K562 (cell line): ENCODE measurements around the gene MCM9. TPM values are rescaled to one million over a fixed set of nuclear protein-coding genes. Genes with fewer than 3 reads are reported as not detected.

Source experiments
- BHLHE40 ChIP-seq: IDR thresholded peaks from 2 replicates; pipeline ENCODE4 v1.6.1; 2011; ENCODE audit warnings: low read length, improper control_type of control experiment
- BRD9 ChIP-seq: fragments of 450-650 bp; IDR thresholded peaks from 2 replicates; pipeline ENCODE4 v1.6.1; 2018; ENCODE audit warnings: low read depth; ENCODE audit not compliant: partially characterized antibody
- C11orf30 ChIP-seq: fragments of 450-650 bp; IDR thresholded peaks from 2 replicates; pipeline ENCODE4 v1.6.1; 2016; ENCODE audit warnings: low read depth, mild to moderate bottlenecking
- DPF2 ChIP-seq: fragments of 450-650 bp; IDR thresholded peaks from 2 replicates; pipeline ENCODE4 v1.6.1; 2016
- FOXK2 ChIP-seq, 2 experiments: fragments of 450-650 bp; IDR thresholded peaks in 1 of 2; conservative IDR thresholded peaks in 1 of 2; 2 replicates each; pipeline ENCODE4 v1.6.1; 2016; ENCODE audit warnings: low read depth in 2 of 2, mild to moderate bottlenecking in 1 of 2
- GATAD2B ChIP-seq: fragments of 450-650 bp; IDR thresholded peaks from 2 replicates; pipeline ENCODE4 v1.6.1; 2017; ENCODE audit warnings: mild to moderate bottlenecking, borderline replicate concordance
- HDAC8 ChIP-seq: fragments of 450-650 bp; IDR thresholded peaks from 2 replicates; pipeline ENCODE4 v1.6.1; 2016; ENCODE audit warnings: mild to moderate bottlenecking, missing genetic modification characterization, moderate library complexity, missing compliant biosample characterization
- HMG20B ChIP-seq: fragments of 250-450 bp; sonication (Bioruptor Pico); IDR thresholded peaks from 2 replicates; pipeline ENCODE4 v1.5.0; 2021; ENCODE audit warnings: mild to moderate bottlenecking
- HNRNPK ChIP-seq: fragments of 200-400 bp; formaldehyde crosslinking; IDR thresholded peaks from one replicate; pipeline ENCODE4 v1.6.1; 2018; ENCODE audit warnings: mild to moderate bottlenecking, low read depth, low read length; ENCODE audit not compliant: poor library complexity, severe bottlenecking
- JUND ChIP-seq, 2 experiments: IDR thresholded peaks; 2 replicates in 1 of 2; 3 replicates in 1 of 2; pipeline ENCODE4 v1.6.1; 2011; ENCODE audit warnings: borderline replicate concordance in 2 of 2, low read depth in 2 of 2, low read length in 2 of 2, improper control_type of control experiment in 1 of 2, missing biosample characterization in 1 of 2, missing genetic modification characterization in 1 of 2, missing genetic modification reagents in 1 of 2
- LCOR ChIP-seq: sonication (generic); formaldehyde crosslinking; IDR thresholded peaks from 2 replicates; pipeline ENCODE4 v1.8.0; 2022; ENCODE audit warnings: mild to moderate bottlenecking, missing genetic modification reagents
- MAX ChIP-seq: sonication (generic); formaldehyde crosslinking; IDR thresholded peaks from 2 replicates; pipeline ENCODE4 v1.9.0; 2022; ENCODE audit warnings: mild to moderate bottlenecking, missing genetic modification reagents
- MBD2 ChIP-seq: sonication (generic); IDR thresholded peaks from 2 replicates; pipeline ENCODE4 v1.6.1; 2016; ENCODE audit warnings: low read depth, borderline replicate concordance
- NCOA1 ChIP-seq: fragments of 450-650 bp; IDR thresholded peaks from 2 replicates; pipeline ENCODE4 v1.6.1; 2016; ENCODE audit warnings: low read depth
- NCOA2 ChIP-seq, 2 experiments: fragments of 450-650 bp; IDR thresholded peaks; 2 replicates each; pipeline ENCODE4 v1.6.1; 2018; ENCODE audit warnings: mild to moderate bottlenecking in 2 of 2, moderate library complexity in 1 of 2; ENCODE audit not compliant: partially characterized antibody in 2 of 2
- NFIX ChIP-seq: fragments of 250-450 bp; sonication (Bioruptor Pico); IDR thresholded peaks from 2 replicates; pipeline ENCODE4 v1.4.0; 2020; ENCODE audit warnings: low read depth, mild to moderate bottlenecking, moderate library complexity
- PHF8 ChIP-seq: fragments of 200-600 bp; sonication (generic); IDR thresholded peaks from 2 replicates; pipeline ENCODE4 v1.6.1; 2012; ENCODE audit warnings: mixed run types, mild to moderate bottlenecking, inconsistent platforms, low read length, moderate library complexity, borderline replicate concordance
- PURB ChIP-seq: sonication (generic); formaldehyde crosslinking; IDR thresholded peaks from 2 replicates; pipeline ENCODE4 v1.9.0; 2021; ENCODE audit warnings: low read depth, mild to moderate bottlenecking, missing genetic modification reagents
- RFX1 ChIP-seq: fragments of 450-650 bp; IDR thresholded peaks from 2 replicates; pipeline ENCODE4 v1.6.1; 2016; ENCODE audit warnings: mild to moderate bottlenecking, moderate library complexity
- SMARCE1 ChIP-seq: fragments of 450-650 bp; IDR thresholded peaks from 2 replicates; pipeline ENCODE4 v1.7.1; 2016; ENCODE audit warnings: mild to moderate bottlenecking
- TAL1 ChIP-seq: fragments of 450-650 bp; IDR thresholded peaks from 2 replicates; pipeline ENCODE4 v1.6.1; 2016; ENCODE audit warnings: mild to moderate bottlenecking
- TCF3 ChIP-seq: sonication (generic); formaldehyde crosslinking; IDR thresholded peaks from 2 replicates; pipeline ENCODE4 v1.4.0; 2020; ENCODE audit warnings: mild to moderate bottlenecking, missing genetic modification reagents
- ZNF134 ChIP-seq: fragments of 250-450 bp; sonication (Bioruptor Pico); conservative IDR thresholded peaks from 2 replicates; pipeline ENCODE4 v1.4.0; 2020
- ZNF384 ChIP-seq: IDR thresholded peaks from 2 replicates; pipeline ENCODE4 v1.6.1; 2012; ENCODE audit warnings: low read depth, low read length, improper control_type of control experiment
- ZNF584 ChIP-seq: fragments of 200-800 bp; sonication (Bioruptor generic); IDR thresholded peaks from 2 replicates; pipeline ENCODE4 v1.6.1; 2016; ENCODE audit warnings: low read depth, mild to moderate bottlenecking, missing genetic modification characterization, missing compliant biosample characterization
- ZNF589 ChIP-seq: fragments of 200-800 bp; sonication (Bioruptor generic); IDR thresholded peaks from 2 replicates; pipeline ENCODE4 v1.6.1; 2016; ENCODE audit warnings: low read depth, missing genetic modification characterization, missing compliant biosample characterization
- ZNF785 ChIP-seq: fragments of 250-450 bp; sonication (Bioruptor Pico); IDR thresholded peaks from 2 replicates; pipeline ENCODE4 v1.4.0; 2020; ENCODE audit warnings: mild to moderate bottlenecking
- polyA plus RNA-seq, 8 experiments: library from polyadenylated mRNA; depleted of rRNA in 4 of 8; stranded (reverse) in 5 of 8; unstranded in 3 of 8; fragments of >200 nt; fragmentation: Nextera tagmentation in 2 of 8; fragmentation: Illumina TruSeq in 1 of 8; extraction: Ambion mirVana in 2 of 8; extraction: Trizol in 1 of 8; gene quantifications; 2 replicates each; pipeline versions ENCODE4 v1.2.1 to v1.2.3, GENCODE V29; 2011 to 2014; ENCODE audit warnings: inconsistent platforms in 1 of 8, missing spikeins in 1 of 8
- total RNA-seq, 7 experiments: library from RNA; depleted of rRNA in 6 of 7; stranded (reverse); fragments of >200 nt in 6 of 7; fragmentation: Illumina TruSeq in 2 of 7; extraction: Trizol in 2 of 7; gene quantifications; 2 replicates each; pipeline versions ENCODE4 v1.2.1 to v1.2.3, GENCODE V29; 2011 to 2021; ENCODE audit warnings: low replicate concordance in 1 of 7
- TF ChIP-seq, protein P1 (sequence below): fragments of 250-450 bp; sonication (Bioruptor Pico); IDR thresholded peaks from 2 replicates; pipeline ENCODE4 v1.5.0; 2020; ENCODE audit warnings: mild to moderate bottlenecking
- TF ChIP-seq, protein P2 (sequence below): fragments of 450-650 bp; IDR thresholded peaks from 2 replicates; pipeline ENCODE4 v1.6.1; 2016
- TF ChIP-seq, protein P3 (sequence below): IDR thresholded peaks from 2 replicates; pipeline ENCODE4 v1.6.1; 2011; ENCODE audit not compliant: insufficient read length; ENCODE audit errors: extremely low read depth

MCM9 gene
- total and polyA plus RNA-seq, 9 of the 15 experiments (the other 6 are each of a cell fraction or from before 2014, with no cell fraction given), result 4.8 to 16.7 (median 11.6) TPM

DNA sequence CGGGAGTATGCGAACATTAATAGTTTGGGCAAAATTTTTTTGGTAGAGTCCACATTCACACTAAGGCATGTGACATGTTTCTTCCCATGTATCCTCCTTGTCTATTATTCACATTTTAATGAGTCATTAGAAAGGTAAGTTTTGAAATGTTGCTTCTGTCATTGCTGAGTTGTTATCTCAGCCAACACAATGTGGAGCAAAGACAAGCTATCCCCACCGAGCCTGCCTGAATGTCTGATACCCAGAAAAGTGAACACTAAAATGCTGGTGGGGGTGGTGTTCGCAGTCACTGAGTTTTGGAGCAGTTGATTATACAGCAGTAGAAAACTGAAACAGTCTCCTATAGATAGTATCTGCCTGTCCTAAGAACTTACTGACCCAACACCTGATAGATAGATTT, 109.3 kb downstream of the MCM9 start (continued):
- TF ChIP-seq ZNF584 (CRISPR knock-in tag), result no peak
- TF ChIP-seq HDAC8 (tag), result no peak
- peak; percentile 38 for TF ChIP-seq C11orf30
- no peak for TF ChIP-seq BHLHE40
- TF ChIP-seq PHF8, result no peak
- no peak for TF ChIP-seq GATAD2B
- TF ChIP-seq BRD9, result no peak
- peak; percentile 28; the same call in 1 of the 2 replicates for TF ChIP-seq SMARCE1
- TF ChIP-seq, protein P1, sequence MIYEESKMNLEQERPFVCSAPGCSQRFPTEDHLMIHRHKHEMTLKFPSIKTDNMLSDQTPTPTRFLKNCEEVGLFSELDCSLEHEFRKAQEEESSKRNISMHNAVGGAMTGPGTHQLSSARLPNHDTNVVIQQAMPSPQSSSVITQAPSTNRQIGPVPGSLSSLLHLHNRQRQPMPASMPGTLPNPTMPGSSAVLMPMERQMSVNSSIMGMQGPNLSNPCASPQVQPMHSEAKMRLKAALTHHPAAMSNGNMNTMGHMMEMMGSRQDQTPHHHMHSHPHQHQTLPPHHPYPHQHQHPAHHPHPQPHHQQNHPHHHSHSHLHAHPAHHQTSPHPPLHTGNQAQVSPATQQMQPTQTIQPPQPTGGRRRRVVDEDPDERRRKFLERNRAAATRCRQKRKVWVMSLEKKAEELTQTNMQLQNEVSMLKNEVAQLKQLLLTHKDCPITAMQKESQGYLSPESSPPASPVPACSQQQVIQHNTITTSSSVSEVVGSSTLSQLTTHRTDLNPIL (CRISPR knock-in tag), result no peak
- no peak for TF ChIP-seq ZNF134
- TF ChIP-seq DPF2, result peak; percentile 80
- no peak for TF ChIP-seq PURB
- TF ChIP-seq HNRNPK, result no peak
- TF ChIP-seq ZNF589 (CRISPR knock-in tag), result no peak
- TF ChIP-seq NCOA1, result no peak
- no peak for TF ChIP-seq ZNF785 (CRISPR knock-in tag)
- TF ChIP-seq MAX, result no peak
- TF ChIP-seq LCOR, result no peak
- TF ChIP-seq RFX1, result no peak
- TF ChIP-seq, protein P2, sequence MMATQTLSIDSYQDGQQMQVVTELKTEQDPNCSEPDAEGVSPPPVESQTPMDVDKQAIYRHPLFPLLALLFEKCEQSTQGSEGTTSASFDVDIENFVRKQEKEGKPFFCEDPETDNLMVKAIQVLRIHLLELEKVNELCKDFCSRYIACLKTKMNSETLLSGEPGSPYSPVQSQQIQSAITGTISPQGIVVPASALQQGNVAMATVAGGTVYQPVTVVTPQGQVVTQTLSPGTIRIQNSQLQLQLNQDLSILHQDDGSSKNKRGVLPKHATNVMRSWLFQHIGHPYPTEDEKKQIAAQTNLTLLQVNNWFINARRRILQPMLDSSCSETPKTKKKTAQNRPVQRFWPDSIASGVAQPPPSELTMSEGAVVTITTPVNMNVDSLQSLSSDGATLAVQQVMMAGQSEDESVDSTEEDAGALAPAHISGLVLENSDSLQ, result no peak
- TF ChIP-seq MBD2, result no peak
- no peak for TF ChIP-seq NFIX (CRISPR knock-in tag)
- peak; percentile 76 for TF ChIP-seq TCF3
- TF ChIP-seq TAL1, result peak; percentile 66; the same call in 1 of the 2 replicates
- TF ChIP-seq NCOA2 (IDR thresholded peaks at IDR 0.05; ENCODE audit: partially characterized antibody in 2 of 2), result no peak
- TF ChIP-seq HMG20B (CRISPR knock-in tag), result no peak
- TF ChIP-seq ZNF384, result no peak
- TF ChIP-seq FOXK2 (conservative IDR thresholded peaks at IDR 0.05 in 1 of 2, IDR thresholded peaks at IDR 0.05 in 1 of 2; ENCODE audit: low read depth in 2 of 2), result no peak
- TF ChIP-seq JUND (IDR thresholded peaks at IDR 0.05; ENCODE audit: borderline replicate concordance, low read depth, low read length), result peak; percentile 54; the same call in 1 of the 2 replicates
- no peak; the same call in 2 of the 3 replicates for TF ChIP-seq JUND (tag; IDR thresholded peaks at IDR 0.05; ENCODE audit: borderline replicate concordance, low read depth, low read length)
- TF ChIP-seq, protein P3, sequence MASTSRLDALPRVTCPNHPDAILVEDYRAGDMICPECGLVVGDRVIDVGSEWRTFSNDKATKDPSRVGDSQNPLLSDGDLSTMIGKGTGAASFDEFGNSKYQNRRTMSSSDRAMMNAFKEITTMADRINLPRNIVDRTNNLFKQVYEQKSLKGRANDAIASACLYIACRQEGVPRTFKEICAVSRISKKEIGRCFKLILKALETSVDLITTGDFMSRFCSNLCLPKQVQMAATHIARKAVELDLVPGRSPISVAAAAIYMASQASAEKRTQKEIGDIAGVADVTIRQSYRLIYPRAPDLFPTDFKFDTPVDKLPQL, result no peak
